ENCODE measurements around the gene HOXC4.

Gene HOXC4

GRCh38 chr12:54033106-54033979 lies 20.3 kb upstream of the HOXC4 start:
- Histone ChIP-seq H3K9ac (ENCODE audit: low read depth, low read length) (no peak overlapping the region), H3K4me1 (ENCODE audit: insufficient read depth, low read length) (no peaks in the 10 kb centered on the region), H3K9me3 (ENCODE audit: insufficient read depth, low read depth, low read length) (peaks cover 5% of the 10 kb centered on the region; the same call in 1 of the 2 replicates), H3K27me3 (ENCODE audit: insufficient read depth, low read length) (peaks cover 100% of the 10 kb centered on the region), H3K27ac (ENCODE audit: low read length) (no peak overlapping the region), H3K36me3 (ENCODE audit: insufficient read depth, low read depth, low read length) (no peaks in the 10 kb centered on the region), H3K4me3 (ENCODE audit: low read length) (no peak overlapping the region)

- Histone ChIP-seq H3K27me3 (ENCODE audit: insufficient read depth, low read length) (peaks cover 100% of the 10 kb centered on the region), H3K9ac (ENCODE audit: low read depth, low read length) (no peak overlapping the region), H3K4me3 (ENCODE audit: low read length) (no peak overlapping the region), H3K36me3 (ENCODE audit: insufficient read depth, low read depth, low read length) (no peaks in the 10 kb centered on the region), H3K4me1 (ENCODE audit: insufficient read depth, low read length) (no peaks in the 10 kb centered on the region), H3K9me3 (ENCODE audit: insufficient read depth, low read depth, low read length) (peaks cover 5% of the 10 kb centered on the region; the same call in 1 of the 2 replicates), H3K27ac (ENCODE audit: low read length) (no peak overlapping the region)
Observed at GRCh38 chr12:54033980-54034784, 19.5 kb upstream of the HOXC4 start.

GRCh38 chr12:54034785-54035310 lies 18.8 kb upstream of the HOXC4 start:
- Histone ChIP-seq H3K36me3 (ENCODE audit: insufficient read depth, low read depth, low read length) (no peaks in the 10 kb centered on the region), H3K27ac (ENCODE audit: low read length) (no peak overlapping the region), H3K4me3 (ENCODE audit: low read length) (no peak overlapping the region), H3K4me1 (ENCODE audit: insufficient read depth, low read length) (no peaks in the 10 kb centered on the region), H3K9ac (ENCODE audit: low read depth, low read length) (no peak overlapping the region), H3K27me3 (ENCODE audit: insufficient read depth, low read length) (peaks cover 100% of the 10 kb centered on the region), H3K9me3 (ENCODE audit: insufficient read depth, low read depth, low read length) (peaks cover 9% of the 10 kb centered on the region)

GRCh38 chr12:54035568-54036264 lies 17.9 kb upstream of the HOXC4 start:
- H3K4me1 ChIP-seq (ENCODE audit: insufficient read depth, low read length) = no peaks in the 10 kb centered on the region
- no peak overlapping the region for H3K27ac ChIP-seq (ENCODE audit: low read length)
- no peaks in the 10 kb centered on the region for H3K36me3 ChIP-seq (ENCODE audit: insufficient read depth, low read depth, low read length)
- H3K9me3 ChIP-seq (ENCODE audit: insufficient read depth, low read depth, low read length) = peaks cover 12% of the 10 kb centered on the region
- peaks cover 100% of the 10 kb centered on the region for H3K27me3 ChIP-seq (ENCODE audit: insufficient read depth, low read length)
- no peak overlapping the region for H3K4me3 ChIP-seq (ENCODE audit: low read length)
- H3K9ac ChIP-seq (ENCODE audit: low read depth, low read length) = no peak overlapping the region

- H3K9me3 ChIP-seq (ENCODE audit: insufficient read depth, low read depth, low read length) = peaks cover 12% of the 10 kb centered on the region
- no peak overlapping the region for H3K27ac ChIP-seq (ENCODE audit: low read length)
Observed at GRCh38 chr12:54036620-54037359, 16.8 kb upstream of the HOXC4 start.

GRCh38 chr12:54037360-54038283 lies 16.0 kb upstream of the HOXC4 start:
- Histone ChIP-seq H3K4me3 (ENCODE audit: low read length) (no peak overlapping the region), H3K27me3 (ENCODE audit: insufficient read depth, low read length) (peaks cover 100% of the 10 kb centered on the region), H3K27ac (ENCODE audit: low read length) (no peak overlapping the region), H3K36me3 (ENCODE audit: insufficient read depth, low read depth, low read length) (no peaks in the 10 kb centered on the region), H3K9me3 (ENCODE audit: insufficient read depth, low read depth, low read length) (peaks cover 12% of the 10 kb centered on the region), H3K9ac (ENCODE audit: low read depth, low read length) (no peak overlapping the region), H3K4me1 (ENCODE audit: insufficient read depth, low read length) (no peaks in the 10 kb centered on the region)

More at GRCh38 chr12:54036620-54037359, 16.8 kb upstream of the HOXC4 start:
- H3K4me3 ChIP-seq (ENCODE audit: low read length) = no peak overlapping the region
- no peak overlapping the region for H3K9ac ChIP-seq (ENCODE audit: low read depth, low read length)
- no peaks in the 10 kb centered on the region for H3K36me3 ChIP-seq (ENCODE audit: insufficient read depth, low read depth, low read length)
- H3K4me1 ChIP-seq (ENCODE audit: insufficient read depth, low read length) = no peaks in the 10 kb centered on the region
- H3K27me3 ChIP-seq (ENCODE audit: insufficient read depth, low read length) = peaks cover 100% of the 10 kb centered on the region

- H3K4me1 ChIP-seq (ENCODE audit: insufficient read depth, low read length) = no peaks in the 10 kb centered on the region
- H3K4me3 ChIP-seq (ENCODE audit: low read length) = no peak overlapping the region
- peaks cover 12% of the 10 kb centered on the region for H3K9me3 ChIP-seq (ENCODE audit: insufficient read depth, low read depth, low read length)
- no peak overlapping the region for H3K27ac ChIP-seq (ENCODE audit: low read length)
- no peaks in the 10 kb centered on the region for H3K36me3 ChIP-seq (ENCODE audit: insufficient read depth, low read depth, low read length)
- H3K9ac ChIP-seq (ENCODE audit: low read depth, low read length) = no peak overlapping the region
- H3K27me3 ChIP-seq (ENCODE audit: insufficient read depth, low read length) = peaks cover 100% of the 10 kb centered on the region
Observed at GRCh38 chr12:54038284-54038870, 15.3 kb upstream of the HOXC4 start.

- H3K4me3 ChIP-seq (ENCODE audit: low read length) = no peak overlapping the region
- no peaks in the 10 kb centered on the region for H3K36me3 ChIP-seq (ENCODE audit: insufficient read depth, low read depth, low read length)
- H3K4me1 ChIP-seq (ENCODE audit: insufficient read depth, low read length) = no peaks in the 10 kb centered on the region
- peaks cover 100% of the 10 kb centered on the region for H3K27me3 ChIP-seq (ENCODE audit: insufficient read depth, low read length)
- H3K27ac ChIP-seq (ENCODE audit: low read length) = no peak overlapping the region
- no peak overlapping the region for H3K9ac ChIP-seq (ENCODE audit: low read depth, low read length)
- peaks cover 12% of the 10 kb centered on the region for H3K9me3 ChIP-seq (ENCODE audit: insufficient read depth, low read depth, low read length)
Observed at GRCh38 chr12:54038871-54039414, 14.7 kb upstream of the HOXC4 start.

- Histone ChIP-seq H3K27ac (ENCODE audit: low read length) (no peak overlapping the region), H3K27me3 (ENCODE audit: insufficient read depth, low read length) (peaks cover 100% of the 10 kb centered on the region), H3K4me1 (ENCODE audit: insufficient read depth, low read length) (no peaks in the 10 kb centered on the region), H3K9me3 (ENCODE audit: insufficient read depth, low read depth, low read length) (peaks cover 12% of the 10 kb centered on the region), H3K36me3 (ENCODE audit: insufficient read depth, low read depth, low read length) (no peaks in the 10 kb centered on the region), H3K9ac (ENCODE audit: low read depth, low read length) (no peak overlapping the region), H3K4me3 (ENCODE audit: low read length) (no peak overlapping the region)
Observed at GRCh38 chr12:54039417-54040147, 14.1 kb upstream of the HOXC4 start.

Data from iPS-20b (cell line).